ENCODE measurements around the gene MREG.

GRCh38 chr2:216056739-216057138 is 43.4 kb upstream of the MREG start:
- TF ChIP-seq CTCF (IDR thresholded peaks at IDR 0.05) (no peak), POLR2AphosphoS5 (IDR thresholded peaks at IDR 0.05; ENCODE audit: insufficient read depth in 1 of 2, low read depth in 1 of 2) (no peak), POLR2A (IDR thresholded peaks at IDR 0.05) (no peak)
